ENCODE measurements around the gene OR52N2. TPM values are rescaled to one million over a fixed set of nuclear protein-coding genes. Genes with fewer than 3 reads are reported as not detected.

OR52N2 gene
- total RNA-seq, 2 donors from 2014 or later = not detected

- TF ChIP-seq CTCF (IDR thresholded peaks at IDR 0.05) (no peak), POLR2AphosphoS5 (IDR thresholded peaks at IDR 0.05) (no peak), POLR2A (IDR thresholded peaks at IDR 0.05) (no peak)
- no peaks in the 10 kb centered on the region for H3K27me3 ChIP-seq (replicated peaks; ENCODE audit: insufficient read depth)
Observed at GRCh38 chr11:5803982-5804381, 4.7 kb upstream of the OR52N2 start.

GRCh38 chr11:5807580-5807979 is 1.1 kb upstream of the OR52N2 start:
- intact Hi-C loops (cut with DNase I) = loop anchor here (5.0 to 10.0 kb wide), 3 partner anchors 133 to 680 kb away; no protein-coding TSS in a partner anchor
- TF ChIP-seq CTCF (IDR thresholded peaks at IDR 0.05) (no peak), POLR2AphosphoS5 (IDR thresholded peaks at IDR 0.05) (no peak), POLR2A (IDR thresholded peaks at IDR 0.05) (no peak)
- 59% methylated on average over 10 of the region's 10 CpGs for WGBS

More at GRCh38 chr11:5803982-5804381, 4.7 kb upstream of the OR52N2 start:
- no peaks in the 10 kb centered on the region for H3K36me3 ChIP-seq
- H3K4me1 ChIP-seq (replicated peaks) = no peaks in the 10 kb centered on the region
- intact Hi-C loops (cut with DNase I) = loop anchor here (10.0 kb wide), 1 partner anchor 129 kb away; no protein-coding TSS in a partner anchor
- no peaks in the 10 kb centered on the region for H3K9me3 ChIP-seq
- no peak overlapping the region for H3K4me3 ChIP-seq
- no peak for DNase-seq (ENCODE audit: low spot score)
- H3K27ac ChIP-seq = no peak overlapping the region
- WGBS = 90% methylated on average over 5 of the region's 5 CpGs

GRCh38 chr11:5809122-5809519 is 397 bp downstream of the OR52N2 start:
- intact Hi-C loops (cut with DNase I) = loop anchor here (5.0 to 10.0 kb wide), 3 partner anchors 134 to 682 kb away; no protein-coding TSS in a partner anchor
- Histone ChIP-seq H3K27ac (no peak overlapping the region), H3K9me3 (no peaks in the 10 kb centered on the region), H3K36me3 (no peaks in the 10 kb centered on the region), H3K27me3 (replicated peaks; ENCODE audit: insufficient read depth) (no peaks in the 10 kb centered on the region), H3K4me3 (peak overlapping the region; percentile 18 to 20), H3K4me1 (replicated peaks) (no peaks in the 10 kb centered on the region)
- WGBS = 60% methylated on average over 5 of the region's 5 CpGs
- no peak for DNase-seq (ENCODE audit: low spot score)
- TF ChIP-seq POLR2AphosphoS5 (IDR thresholded peaks at IDR 0.05) (no peak), CTCF (IDR thresholded peaks at IDR 0.05) (no peak), POLR2A (IDR thresholded peaks at IDR 0.05) (no peak)

More at GRCh38 chr11:5807580-5807979, 1.1 kb upstream of the OR52N2 start:
- no peak overlapping the region for H3K4me3 ChIP-seq
- H3K27ac ChIP-seq = no peak overlapping the region
- no peaks in the 10 kb centered on the region for H3K9me3 ChIP-seq
- no peaks in the 10 kb centered on the region for H3K4me1 ChIP-seq (replicated peaks)
- no peaks in the 10 kb centered on the region for H3K27me3 ChIP-seq (replicated peaks; ENCODE audit: insufficient read depth)
- H3K36me3 ChIP-seq = no peaks in the 10 kb centered on the region
- DNase-seq (ENCODE audit: low spot score) = no peak

GRCh38 chr11:5809905-5810795 is 1.4 kb downstream of the OR52N2 start:
- 74% methylated on average over 6 of the region's 6 CpGs for WGBS
- intact Hi-C loops (cut with DNase I) = loop anchor here (5.0 to 10.0 kb wide), 3 partner anchors 135 to 683 kb away; no protein-coding TSS in a partner anchor
- TF ChIP-seq POLR2A (IDR thresholded peaks at IDR 0.05) (no peak), POLR2AphosphoS5 (IDR thresholded peaks at IDR 0.05) (no peak), CTCF (IDR thresholded peaks at IDR 0.05) (no peak)
- Histone ChIP-seq H3K27me3 (replicated peaks; ENCODE audit: insufficient read depth) (no peaks in the 10 kb centered on the region), H3K36me3 (no peaks in the 10 kb centered on the region), H3K9me3 (no peaks in the 10 kb centered on the region), H3K4me3 (no peak overlapping the region), H3K27ac (no peak overlapping the region), H3K4me1 (replicated peaks) (no peaks in the 10 kb centered on the region)
- no peak for DNase-seq (ENCODE audit: low spot score)
